HFFc6 (cell line): ENCODE data around the gene HIVEP2. TPM values are rescaled to one million over a fixed set of nuclear protein-coding genes. Genes with fewer than 3 reads are reported as not detected.
A peak's percentile ranks its signal among the peaks of the same experiment; 100 is the strongest.

ENCODE experiments used
- DNase-seq: peaks from one replicate; pipeline ENCODE4 v3.0.0-alpha.2; 2018
- H3K27ac Mint-ChIP-seq: 2 replicates; pipeline ENCODE4 v1.8.0; 2020; ENCODE audit warnings: mild to moderate bottlenecking, mixed read lengths
- H3K27me3 Mint-ChIP-seq: 2 replicates; pipeline ENCODE4 v1.8.0; 2021; ENCODE audit warnings: mild to moderate bottlenecking, moderate library complexity, mixed read lengths; ENCODE audit not compliant: insufficient read depth
- H3K36me3 Mint-ChIP-seq: 2 replicates; pipeline ENCODE4 v1.8.0; 2021; ENCODE audit warnings: low read depth, mixed read lengths
- H3K4me1 Mint-ChIP-seq: 2 replicates; pipeline ENCODE4 v1.8.0; 2020; ENCODE audit warnings: low read depth, mixed read lengths
- H3K4me3 Mint-ChIP-seq: 2 replicates; pipeline ENCODE4 v1.8.0; 2020; ENCODE audit warnings: mild to moderate bottlenecking, moderate library complexity, mixed read lengths
- H3K9me3 Mint-ChIP-seq: 2 replicates; pipeline ENCODE4 v1.8.0; 2020; ENCODE audit warnings: mild to moderate bottlenecking, mixed read lengths
- CTCF ChIP-seq: fragments of 200-600 bp; sonication (generic); IDR thresholded peaks from 2 replicates; pipeline ENCODE4 v1.5.0; 2021; ENCODE audit warnings: antibody characterized with exemption, mild to moderate bottlenecking
- total RNA-seq, 6 experiments: library from RNA; stranded (reverse); fragmentation: NEBNext Ultra II Directional; extraction: Animal tissue kit (Norgen Biotek cat#: 25700); gene quantifications; 2 replicates in 1 of 6; 3 replicates in 5 of 6; pipeline ENCODE4 v1.2.3, GENCODE V29; 2021

The HIVEP2 gene
- total RNA-seq, 6 experiments from 2014 or later: 14.0 to 19.5 (median 17.1) TPM

GRCh38 chr6:142911430-142911829 is 33.5 kb downstream of the HIVEP2 start:
- DNase-seq: no peak
- H3K4me3 Mint-ChIP-seq: no peak overlapping the region
- TF ChIP-seq CTCF: no peak
- peaks cover 58% of the 10 kb centered on the region for H3K4me1 Mint-ChIP-seq
- H3K27ac Mint-ChIP-seq: no peak overlapping the region
- H3K9me3 Mint-ChIP-seq: no peaks in the 10 kb centered on the region
- peaks cover 37% of the 10 kb centered on the region for H3K36me3 Mint-ChIP-seq
- H3K27me3 Mint-ChIP-seq: no peaks in the 10 kb centered on the region

GRCh38 chr6:142909686-142910085 is 35.3 kb downstream of the HIVEP2 start:
- H3K4me3 Mint-ChIP-seq: no peak overlapping the region
- peaks cover 56% of the 10 kb centered on the region for H3K4me1 Mint-ChIP-seq
- no peaks in the 10 kb centered on the region for H3K27me3 Mint-ChIP-seq
- no peak for TF ChIP-seq CTCF
- DNase-seq: peak; percentile 34
- H3K27ac Mint-ChIP-seq: peak overlapping the region; percentile 70
- peaks cover 33% of the 10 kb centered on the region for H3K36me3 Mint-ChIP-seq
- H3K9me3 Mint-ChIP-seq: no peaks in the 10 kb centered on the region

GRCh38 chr6:142908235-142908634 is 36.7 kb downstream of the HIVEP2 start:
- Mint-ChIP-seq H3K36me3 (peaks cover 30% of the 10 kb centered on the region), H3K27me3 (no peaks in the 10 kb centered on the region), H3K4me3 (no peak overlapping the region), H3K4me1 (peaks cover 60% of the 10 kb centered on the region), H3K9me3 (no peaks in the 10 kb centered on the region), H3K27ac (no peak overlapping the region)
- no peak for DNase-seq
- no peak for TF ChIP-seq CTCF

- Mint-ChIP-seq H3K4me3 (no peak overlapping the region), H3K27me3 (peaks cover 2% of the 10 kb centered on the region; the same call in 1 of the 2 replicates), H3K27ac (no peak overlapping the region; the same call in 1 of the 2 replicates), H3K9me3 (no peaks in the 10 kb centered on the region), H3K36me3 (peaks cover 23% of the 10 kb centered on the region), H3K4me1 (peaks cover 65% of the 10 kb centered on the region)
- no peak for DNase-seq
- no peak for TF ChIP-seq CTCF
Measured at GRCh38 chr6:142907544-142907943, 37.4 kb downstream of the HIVEP2 start.

GRCh38 chr6:142906945-142907470 is 38.0 kb downstream of the HIVEP2 start:
- DNase-seq: no peak
- Mint-ChIP-seq H3K27me3 (peaks cover 2% of the 10 kb centered on the region; the same call in 1 of the 2 replicates), H3K9me3 (no peaks in the 10 kb centered on the region), H3K27ac (no peak overlapping the region; the same call in 1 of the 2 replicates), H3K4me3 (no peak overlapping the region), H3K36me3 (peaks cover 19% of the 10 kb centered on the region), H3K4me1 (peaks cover 71% of the 10 kb centered on the region)
- no peak for TF ChIP-seq CTCF

- Mint-ChIP-seq H3K27ac (peak overlapping the region; percentile 95), H3K9me3 (no peaks in the 10 kb centered on the region), H3K36me3 (peaks cover 8% of the 10 kb centered on the region), H3K4me1 (peaks cover 75% of the 10 kb centered on the region), H3K27me3 (peaks cover 2% of the 10 kb centered on the region; the same call in 1 of the 2 replicates), H3K4me3 (peak overlapping the region; percentile 82)
- DNase-seq: no peak
- no peak for TF ChIP-seq CTCF
Measured at GRCh38 chr6:142903812-142904211, 41.2 kb downstream of the HIVEP2 start.
